Neural cell (in vitro differentiated cells): ENCODE data around the gene INPP4B. TPM values are rescaled to one million over a fixed set of nuclear protein-coding genes. Genes with fewer than 3 reads are reported as not detected.

Experiments used
- H2AFZ ChIP-seq: fragments of 200-600, 300-800 bp; sonication (generic), shearing (Covaris generic); 2 replicates; pipeline ENCODE4 v1.6.0; 2014; ENCODE audit warnings: low read depth, mild to moderate bottlenecking, antibody characterized with exemption, low read length, moderate library complexity
- H3F3A ChIP-seq: fragments of 200-600 bp; shearing (Covaris generic); 2 replicates; pipeline ENCODE4 v1.6.1; 2016; ENCODE audit warnings: mild to moderate bottlenecking, moderate library complexity, mixed read lengths, antibody characterized with exemption, low read length; ENCODE audit not compliant: insufficient read depth, poor library complexity, severe bottlenecking
- H3K27ac ChIP-seq: fragments of 200-600, 300-800 bp; sonication (generic), shearing (Covaris generic); 2 replicates; pipeline ENCODE4 v1.5.1; 2014; ENCODE audit warnings: mild to moderate bottlenecking, low read length, moderate library complexity
- H3K27me3 ChIP-seq: fragments of 300-800, 200-600 bp; sonication (generic), shearing (Covaris generic); 2 replicates; pipeline ENCODE4 v1.6.0; 2014; ENCODE audit warnings: mild to moderate bottlenecking, low read depth, low read length, moderate library complexity; ENCODE audit not compliant: insufficient read depth
- H3K36me3 ChIP-seq: fragments of 300-800, 200-600 bp; sonication (generic), shearing (Covaris generic); 2 replicates; pipeline ENCODE4 v1.5.1; 2014; ENCODE audit warnings: mild to moderate bottlenecking, antibody characterized with exemption, low read length, moderate library complexity; ENCODE audit not compliant: insufficient read depth
- H3K4me2 ChIP-seq: fragments of 300-800, 200-600 bp; sonication (generic), shearing (Covaris generic); 2 replicates; pipeline ENCODE4 v1.6.0; 2014; ENCODE audit warnings: mild to moderate bottlenecking, low read length
- H3K4me3 ChIP-seq: fragments of 300-800, 200-600 bp; sonication (generic), shearing (Covaris generic); 2 replicates; pipeline ENCODE4 v1.5.1; 2014; ENCODE audit warnings: mild to moderate bottlenecking, low read length, moderate library complexity
- H3K79me2 ChIP-seq: fragments of 200-600 bp; shearing (Covaris generic); replicated peaks from 2 replicates; pipeline ENCODE4 v1.6.0; 2014; ENCODE audit warnings: mild to moderate bottlenecking, low read length, moderate library complexity; ENCODE audit not compliant: insufficient read depth
- H3K9ac ChIP-seq: fragments of 300-800, 200-600 bp; sonication (generic), shearing (Covaris generic); 2 replicates; pipeline ENCODE4 v1.6.1; 2016; ENCODE audit warnings: mild to moderate bottlenecking, low read length, mixed read lengths
- H3K9me2 ChIP-seq: fragments of 200-600 bp; shearing (Covaris generic); 2 replicates; pipeline ENCODE4 v1.6.1; 2016; ENCODE audit warnings: mild to moderate bottlenecking, low read length, mixed read lengths; ENCODE audit not compliant: insufficient read depth
- H3K9me3 ChIP-seq: fragments of 200-600, 300-800 bp; sonication (generic), shearing (Covaris generic); 2 replicates; pipeline ENCODE4 v1.6.1; 2016; ENCODE audit warnings: mild to moderate bottlenecking, mixed run types, low read length, moderate library complexity, mixed read lengths
- H4K20me1 ChIP-seq: fragments of 200-600 bp; shearing (Covaris generic); 2 replicates; pipeline ENCODE4 v1.6.1; 2016; ENCODE audit warnings: mild to moderate bottlenecking, mixed run types; ENCODE audit not compliant: insufficient read depth
- EP300 ChIP-seq: fragments of 450-650 bp; conservative IDR thresholded peaks from 2 replicates; pipeline ENCODE4 v1.6.1; 2014; ENCODE audit warnings: antibody characterized with exemption, mild to moderate bottlenecking, moderate library complexity; ENCODE audit not compliant: poor library complexity, severe bottlenecking
- EZH2 ChIP-seq: fragments of 200-600, 300-800 bp; shearing (Covaris generic), sonication (generic); IDR thresholded peaks from 2 replicates; pipeline ENCODE4 v1.6.1; 2014; ENCODE audit warnings: antibody characterized with exemption, low read length, borderline replicate concordance, mild to moderate bottlenecking; ENCODE audit not compliant: insufficient read depth, poor library complexity, severe bottlenecking
- POLR2AphosphoS5 ChIP-seq: IDR thresholded peaks from 2 replicates; pipeline ENCODE4 v1.6.1; 2012
- REST ChIP-seq: IDR thresholded peaks from 2 replicates; pipeline ENCODE4 v1.6.1; 2012; ENCODE audit warnings: borderline replicate concordance
- SMC3 ChIP-seq: fragments of 450-650 bp; conservative IDR thresholded peaks from 2 replicates; pipeline ENCODE4 v1.6.1; 2014; ENCODE audit warnings: antibody characterized with exemption, mild to moderate bottlenecking, moderate library complexity; ENCODE audit not compliant: poor library complexity
- TAF1 ChIP-seq: IDR thresholded peaks from 2 replicates; pipeline ENCODE4 v1.6.1; 2012; ENCODE audit warnings: low read depth
- polyA plus RNA-seq: library from polyadenylated mRNA; depleted of rRNA; stranded (reverse); fragments of >200 nt; gene quantifications from 2 replicates; pipeline ENCODE4 v1.2.3, GENCODE V29; 2014

INPP4B gene
- polyA plus RNA-seq, 1 donor from 2014 or later, result 0.30 TPM

DNA sequence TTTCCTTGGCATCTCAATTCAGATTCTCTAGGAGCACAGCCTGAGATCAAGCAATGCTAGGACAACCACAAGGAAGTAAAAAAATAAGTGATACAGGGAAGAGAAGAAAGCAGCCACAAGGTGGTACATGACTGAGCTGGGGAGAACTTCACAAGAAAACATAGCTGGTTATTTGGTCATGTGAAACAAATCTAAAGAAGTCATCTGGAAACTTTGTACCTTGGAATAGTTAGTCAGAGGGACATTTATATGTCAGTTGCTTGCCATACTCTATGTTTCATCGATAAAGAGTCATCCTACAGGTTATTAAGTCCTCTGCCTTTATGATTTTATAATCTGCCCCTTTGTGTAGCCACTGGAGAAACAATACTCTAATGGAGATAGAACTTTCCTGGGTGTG is 634.7 kb downstream of the INPP4B start:
- Histone ChIP-seq H3K9ac (no peak overlapping the region), H3K9me3 (no peaks in the 10 kb centered on the region), H3K79me2 (no peaks in the 10 kb centered on the region), H3K9me2 (no peaks in the 10 kb centered on the region), H3K36me3 (no peaks in the 10 kb centered on the region), H2AFZ (no peak overlapping the region), H3F3A (no peaks in the 10 kb centered on the region), H3K27ac (no peak overlapping the region), H3K4me3 (no peak overlapping the region), H4K20me1 (no peaks in the 10 kb centered on the region), H3K27me3 (no peaks in the 10 kb centered on the region), H3K4me2 (no peak overlapping the region)
- TF ChIP-seq POLR2AphosphoS5, result no peak
- no peak for TF ChIP-seq REST
- TF ChIP-seq SMC3, result no peak

DNA sequence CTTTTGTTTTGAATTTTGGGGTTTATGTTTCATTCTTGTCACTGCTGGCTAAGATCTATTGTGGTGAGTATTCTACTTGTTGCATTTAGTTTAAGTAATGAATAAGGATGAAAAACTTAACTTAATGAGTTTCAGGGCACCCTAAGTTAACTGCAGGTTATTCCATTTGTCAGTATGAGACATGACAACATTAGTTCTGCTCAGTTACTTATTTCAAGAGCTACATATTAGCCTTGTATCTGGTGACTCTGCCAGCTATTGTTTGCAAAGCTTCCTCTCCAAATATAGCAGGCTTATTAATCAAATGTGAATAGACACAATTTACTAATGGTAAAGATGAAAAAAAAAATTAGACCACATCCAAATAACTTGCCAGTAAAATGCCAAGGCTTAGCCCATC is 642.6 kb downstream of the INPP4B start:
- no peaks in the 10 kb centered on the region for H4K20me1 ChIP-seq
- no peak for TF ChIP-seq POLR2AphosphoS5
- TF ChIP-seq EP300, result no peak
- TF ChIP-seq REST, result no peak
- no peak for TF ChIP-seq SMC3
- no peak for TF ChIP-seq EZH2
- TF ChIP-seq TAF1, result no peak

More for the DNA sequence above, 642.6 kb downstream of the INPP4B start:
- Histone ChIP-seq H3K27ac (no peak overlapping the region), H2AFZ (no peak overlapping the region), H3F3A (no peaks in the 10 kb centered on the region), H3K4me2 (no peak overlapping the region), H3K9ac (no peak overlapping the region), H3K9me2 (no peaks in the 10 kb centered on the region), H3K9me3 (no peaks in the 10 kb centered on the region), H3K36me3 (no peaks in the 10 kb centered on the region), H3K4me3 (no peak overlapping the region), H3K79me2 (no peaks in the 10 kb centered on the region), H3K27me3 (no peaks in the 10 kb centered on the region)
